GM06990 (cell line): Measurements from ENCODE around the gene CCL26.
"Not testable (repeated sequence)": the region's sequence is repeated elsewhere in the genome, so short reads cannot be mapped to it uniquely, and the experiment has no call there.

Experiments used
- DNase-seq: peaks from one replicate; pipeline ENCODE4 v3.0.0-alpha.2; 2011; ENCODE audit not compliant: insufficient read length; ENCODE audit errors: extremely low read depth
- H3K27me3 ChIP-seq: replicated peaks from 2 replicates; pipeline ENCODE4 v1.6.0; 2011; ENCODE audit warnings: low read length; ENCODE audit not compliant: control insufficient read depth, insufficient read depth
- H3K36me3 ChIP-seq: 2 replicates; pipeline ENCODE4 v1.5.1; 2011; ENCODE audit warnings: low read length; ENCODE audit not compliant: control insufficient read depth, insufficient read depth
- H3K4me3 ChIP-seq: replicated peaks from 2 replicates; pipeline ENCODE4 v1.5.1; 2011; ENCODE audit warnings: low read depth, mild to moderate bottlenecking, control low read depth, low read length
- CTCF ChIP-seq: IDR thresholded peaks from 2 replicates; pipeline ENCODE4 v1.5.1; 2011; ENCODE audit warnings: low read length, control low read depth, mild to moderate bottlenecking, inconsistent platforms; ENCODE audit not compliant: insufficient read depth, poor library complexity, severe bottlenecking

CCL26 gene

GRCh38 chr7:75789361-75789924 lies 17.4 kb upstream of the CCL26 start:
- no peaks in the 10 kb centered on the region for H3K27me3 ChIP-seq
- no peaks in the 10 kb centered on the region for H3K36me3 ChIP-seq
- DNase-seq: no peak
- TF ChIP-seq CTCF: no peak
- no peak overlapping the region for H3K4me3 ChIP-seq

GRCh38 chr7:75788154-75788847 lies 16.3 kb upstream of the CCL26 start:
- not testable (repeated sequence) for DNase-seq, H3K27me3 ChIP-seq, H3K36me3 ChIP-seq, H3K4me3 ChIP-seq

GRCh38 chr7:75783058-75783457 lies 11.0 kb upstream of the CCL26 start:
- not testable (repeated sequence) for H3K4me3 ChIP-seq

GRCh38 chr7:75780647-75781273 lies 8.7 kb upstream of the CCL26 start:
- not testable (repeated sequence) for DNase-seq, H3K36me3 ChIP-seq, H3K27me3 ChIP-seq, H3K4me3 ChIP-seq

More at GRCh38 chr7:75783058-75783457, 11.0 kb upstream of the CCL26 start:
- not testable (repeated sequence) for H3K27me3 ChIP-seq, H3K36me3 ChIP-seq, DNase-seq

- not testable (repeated sequence) for H3K36me3 ChIP-seq, H3K4me3 ChIP-seq, H3K27me3 ChIP-seq, DNase-seq
Measured at GRCh38 chr7:75779516-75779915, 7.5 kb upstream of the CCL26 start.

GRCh38 chr7:75779035-75779434 lies 7.0 kb upstream of the CCL26 start:
- DNase-seq, H3K36me3 ChIP-seq, H3K4me3 ChIP-seq, H3K27me3 ChIP-seq: not testable (repeated sequence)

- H3K27me3 ChIP-seq: no peaks in the 10 kb centered on the region
- no peak for TF ChIP-seq CTCF
- DNase-seq: no peak
- H3K4me3 ChIP-seq: no peak overlapping the region
- H3K36me3 ChIP-seq: no peaks in the 10 kb centered on the region
Measured at GRCh38 chr7:75776295-75776971, 4.4 kb upstream of the CCL26 start.

GRCh38 chr7:75773958-75774357 lies 1.9 kb upstream of the CCL26 start:
- H3K36me3 ChIP-seq, H3K27me3 ChIP-seq, DNase-seq, H3K4me3 ChIP-seq: not testable (repeated sequence)
